Right forelimb (tissue), 1 donor: ENCODE results near the gene MS4A15.
"Not testable (repeated sequence)": the region's sequence is repeated elsewhere in the genome, so short reads cannot be mapped to it uniquely, and the experiment has no call there.

Source experiments
- DNase-seq: peaks from one replicate; pipeline ENCODE4 v3.0.0-alpha.2; 2018

Gene MS4A15

GRCh38 chr11:60810569-60810968 is 53.9 kb downstream of the MS4A15 start:
- no peak for DNase-seq

DNA sequence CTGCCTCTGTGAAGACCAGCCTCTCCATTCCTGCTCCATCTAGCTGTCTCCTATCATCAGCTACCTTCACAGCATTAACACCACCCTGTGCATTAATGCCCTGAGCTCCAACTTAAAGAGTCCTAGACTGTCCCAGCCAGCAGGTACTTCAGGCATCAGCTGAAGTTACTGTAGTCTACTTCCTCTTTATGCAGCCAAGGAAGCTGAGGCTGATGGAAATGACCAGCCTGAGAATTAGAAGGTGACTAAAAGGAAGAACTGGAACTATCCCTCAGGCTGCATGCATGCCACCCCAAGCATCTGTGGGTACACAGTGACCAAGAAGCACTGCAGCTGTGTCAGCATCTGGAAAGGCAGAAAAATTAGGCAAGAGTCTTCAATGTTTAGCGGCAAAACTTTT is 56.7 kb downstream of the MS4A15 start:
- no peak for DNase-seq

GRCh38 chr11:60814112-60814511 is 57.4 kb downstream of the MS4A15 start:
- DNase-seq = no peak

DNA sequence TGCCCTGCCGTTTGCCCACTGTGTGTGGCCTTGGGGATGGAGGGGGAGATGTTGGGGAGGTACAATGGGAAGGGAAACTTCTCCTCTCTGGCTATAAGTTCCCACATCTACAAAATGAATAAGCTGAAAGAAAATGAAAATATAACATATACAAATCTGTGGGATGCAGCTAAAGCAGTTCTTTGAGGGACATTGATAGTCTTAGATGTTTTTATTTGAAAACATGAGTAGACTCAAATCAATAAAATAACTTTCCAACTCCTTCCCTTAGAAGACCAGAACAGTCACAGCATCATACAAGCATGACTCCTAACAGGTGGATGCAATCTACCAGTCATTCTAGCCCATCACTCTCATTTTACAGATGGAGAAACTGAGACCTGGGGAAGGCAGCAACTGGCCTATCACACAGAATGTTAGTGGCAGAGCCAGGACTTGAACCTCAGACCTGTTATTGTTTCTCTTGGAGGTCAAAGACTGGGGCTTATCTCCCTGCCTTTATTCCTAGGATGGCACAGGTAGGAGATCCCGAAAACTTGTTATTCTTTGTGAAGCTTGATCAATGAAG is 60.0 kb downstream of the MS4A15 start:
- no peak for DNase-seq

DNA sequence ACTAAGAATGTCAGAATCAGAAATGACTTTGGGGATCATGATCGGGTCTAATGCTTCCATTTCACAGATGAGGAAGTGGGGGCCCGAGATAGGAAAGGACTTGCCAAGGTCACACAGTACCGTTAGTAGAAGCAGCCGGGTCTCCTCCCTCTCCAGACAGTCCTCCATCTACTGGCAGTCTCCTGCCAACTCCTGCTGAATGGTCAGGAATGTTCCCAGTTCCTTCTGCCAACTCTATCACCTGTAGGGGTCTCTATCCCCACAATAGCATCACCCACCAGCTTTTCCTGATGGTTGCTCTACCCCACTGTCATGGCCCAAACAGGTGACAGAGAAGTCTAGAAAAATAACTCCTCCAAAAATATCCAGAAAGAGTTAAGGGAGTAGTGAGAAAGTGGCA is 61.4 kb downstream of the MS4A15 start:
- DNase-seq = no peak

DNA sequence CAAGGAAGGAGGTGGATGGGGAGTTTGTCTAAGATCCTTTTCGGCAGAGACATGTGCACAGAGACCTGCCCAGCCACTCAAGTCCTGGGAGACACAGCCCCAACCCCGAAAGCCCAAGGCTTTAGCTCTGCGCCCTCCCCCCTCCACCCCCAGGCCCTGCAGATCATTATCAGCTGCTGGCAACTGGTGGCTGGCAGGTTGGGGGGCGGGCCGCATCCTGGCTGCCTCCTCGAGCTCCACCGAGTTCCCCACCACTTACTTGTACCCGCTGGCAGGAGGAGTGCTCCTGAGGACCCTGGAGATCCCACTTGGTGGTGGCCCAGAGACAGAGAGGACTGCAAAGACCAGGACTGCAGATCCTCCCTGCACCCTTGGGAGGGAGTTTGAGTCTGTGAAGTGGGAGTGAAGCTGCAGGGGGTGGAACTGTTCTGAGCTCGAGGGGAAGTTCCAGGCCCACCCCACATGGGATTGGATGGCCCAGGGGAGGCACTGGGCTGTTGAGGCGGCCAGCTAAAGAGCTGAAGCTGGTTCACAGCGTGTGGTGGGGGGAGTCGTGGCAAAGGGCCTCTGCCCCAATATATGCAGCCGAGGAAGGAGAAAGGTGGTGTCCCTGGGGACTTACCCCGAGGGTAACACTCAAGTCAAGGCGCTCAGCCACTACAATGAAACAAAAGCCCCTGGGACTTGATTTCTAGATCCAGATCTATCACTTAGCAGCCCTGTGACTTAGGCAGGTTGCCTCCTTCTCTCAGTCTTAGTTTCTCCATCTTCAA is 65.3 kb downstream of the MS4A15 start:
- DNase-seq = no peak

DNA sequence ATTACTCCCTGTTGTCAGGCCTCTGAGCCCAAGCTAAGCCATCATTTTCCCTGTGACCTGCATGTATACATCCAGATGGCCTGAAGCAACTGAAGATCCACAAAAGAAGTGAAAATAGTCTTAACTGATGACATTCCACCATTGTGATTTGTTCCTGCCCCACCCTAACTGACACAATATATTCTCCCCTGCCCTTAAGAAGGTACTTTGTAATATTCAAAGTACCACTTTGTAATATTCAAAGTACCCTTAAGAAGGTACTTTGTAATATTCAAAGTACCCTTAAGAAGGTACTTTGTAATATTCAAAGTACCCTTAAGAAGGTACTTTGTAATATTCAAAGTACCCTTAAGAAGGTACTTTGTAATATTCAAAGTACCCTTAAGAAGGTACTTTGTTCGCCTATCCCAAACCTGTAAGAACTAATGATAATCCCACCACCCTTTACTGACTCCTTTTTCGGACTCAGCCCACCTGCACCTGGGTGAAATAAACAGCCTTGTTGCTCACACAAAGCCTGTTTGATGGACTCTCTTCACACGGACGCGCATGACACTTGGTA is 67.2 kb downstream of the MS4A15 start:
- DNase-seq = not testable (repeated sequence)

- no peak for DNase-seq
These were observed 68.5 kb downstream of the MS4A15 start for GRCh38 chr11:60825118-60825517.

GRCh38 chr11:60825790-60826189 is 69.1 kb downstream of the MS4A15 start:
- no peak for DNase-seq
